Measurements from ENCODE around the gene ZNF341. TPM values are rescaled to one million over a fixed set of nuclear protein-coding genes. Genes with fewer than 3 reads are reported as not detected.

ZNF341 gene
- total and polyA plus RNA-seq, 9 of the 15 experiments (the other 6 are each of a cell fraction or from before 2014, with no cell fraction given), result 0.08 to 2.6 (median 1.0) TPM

- TF ChIP-seq, protein P1, sequence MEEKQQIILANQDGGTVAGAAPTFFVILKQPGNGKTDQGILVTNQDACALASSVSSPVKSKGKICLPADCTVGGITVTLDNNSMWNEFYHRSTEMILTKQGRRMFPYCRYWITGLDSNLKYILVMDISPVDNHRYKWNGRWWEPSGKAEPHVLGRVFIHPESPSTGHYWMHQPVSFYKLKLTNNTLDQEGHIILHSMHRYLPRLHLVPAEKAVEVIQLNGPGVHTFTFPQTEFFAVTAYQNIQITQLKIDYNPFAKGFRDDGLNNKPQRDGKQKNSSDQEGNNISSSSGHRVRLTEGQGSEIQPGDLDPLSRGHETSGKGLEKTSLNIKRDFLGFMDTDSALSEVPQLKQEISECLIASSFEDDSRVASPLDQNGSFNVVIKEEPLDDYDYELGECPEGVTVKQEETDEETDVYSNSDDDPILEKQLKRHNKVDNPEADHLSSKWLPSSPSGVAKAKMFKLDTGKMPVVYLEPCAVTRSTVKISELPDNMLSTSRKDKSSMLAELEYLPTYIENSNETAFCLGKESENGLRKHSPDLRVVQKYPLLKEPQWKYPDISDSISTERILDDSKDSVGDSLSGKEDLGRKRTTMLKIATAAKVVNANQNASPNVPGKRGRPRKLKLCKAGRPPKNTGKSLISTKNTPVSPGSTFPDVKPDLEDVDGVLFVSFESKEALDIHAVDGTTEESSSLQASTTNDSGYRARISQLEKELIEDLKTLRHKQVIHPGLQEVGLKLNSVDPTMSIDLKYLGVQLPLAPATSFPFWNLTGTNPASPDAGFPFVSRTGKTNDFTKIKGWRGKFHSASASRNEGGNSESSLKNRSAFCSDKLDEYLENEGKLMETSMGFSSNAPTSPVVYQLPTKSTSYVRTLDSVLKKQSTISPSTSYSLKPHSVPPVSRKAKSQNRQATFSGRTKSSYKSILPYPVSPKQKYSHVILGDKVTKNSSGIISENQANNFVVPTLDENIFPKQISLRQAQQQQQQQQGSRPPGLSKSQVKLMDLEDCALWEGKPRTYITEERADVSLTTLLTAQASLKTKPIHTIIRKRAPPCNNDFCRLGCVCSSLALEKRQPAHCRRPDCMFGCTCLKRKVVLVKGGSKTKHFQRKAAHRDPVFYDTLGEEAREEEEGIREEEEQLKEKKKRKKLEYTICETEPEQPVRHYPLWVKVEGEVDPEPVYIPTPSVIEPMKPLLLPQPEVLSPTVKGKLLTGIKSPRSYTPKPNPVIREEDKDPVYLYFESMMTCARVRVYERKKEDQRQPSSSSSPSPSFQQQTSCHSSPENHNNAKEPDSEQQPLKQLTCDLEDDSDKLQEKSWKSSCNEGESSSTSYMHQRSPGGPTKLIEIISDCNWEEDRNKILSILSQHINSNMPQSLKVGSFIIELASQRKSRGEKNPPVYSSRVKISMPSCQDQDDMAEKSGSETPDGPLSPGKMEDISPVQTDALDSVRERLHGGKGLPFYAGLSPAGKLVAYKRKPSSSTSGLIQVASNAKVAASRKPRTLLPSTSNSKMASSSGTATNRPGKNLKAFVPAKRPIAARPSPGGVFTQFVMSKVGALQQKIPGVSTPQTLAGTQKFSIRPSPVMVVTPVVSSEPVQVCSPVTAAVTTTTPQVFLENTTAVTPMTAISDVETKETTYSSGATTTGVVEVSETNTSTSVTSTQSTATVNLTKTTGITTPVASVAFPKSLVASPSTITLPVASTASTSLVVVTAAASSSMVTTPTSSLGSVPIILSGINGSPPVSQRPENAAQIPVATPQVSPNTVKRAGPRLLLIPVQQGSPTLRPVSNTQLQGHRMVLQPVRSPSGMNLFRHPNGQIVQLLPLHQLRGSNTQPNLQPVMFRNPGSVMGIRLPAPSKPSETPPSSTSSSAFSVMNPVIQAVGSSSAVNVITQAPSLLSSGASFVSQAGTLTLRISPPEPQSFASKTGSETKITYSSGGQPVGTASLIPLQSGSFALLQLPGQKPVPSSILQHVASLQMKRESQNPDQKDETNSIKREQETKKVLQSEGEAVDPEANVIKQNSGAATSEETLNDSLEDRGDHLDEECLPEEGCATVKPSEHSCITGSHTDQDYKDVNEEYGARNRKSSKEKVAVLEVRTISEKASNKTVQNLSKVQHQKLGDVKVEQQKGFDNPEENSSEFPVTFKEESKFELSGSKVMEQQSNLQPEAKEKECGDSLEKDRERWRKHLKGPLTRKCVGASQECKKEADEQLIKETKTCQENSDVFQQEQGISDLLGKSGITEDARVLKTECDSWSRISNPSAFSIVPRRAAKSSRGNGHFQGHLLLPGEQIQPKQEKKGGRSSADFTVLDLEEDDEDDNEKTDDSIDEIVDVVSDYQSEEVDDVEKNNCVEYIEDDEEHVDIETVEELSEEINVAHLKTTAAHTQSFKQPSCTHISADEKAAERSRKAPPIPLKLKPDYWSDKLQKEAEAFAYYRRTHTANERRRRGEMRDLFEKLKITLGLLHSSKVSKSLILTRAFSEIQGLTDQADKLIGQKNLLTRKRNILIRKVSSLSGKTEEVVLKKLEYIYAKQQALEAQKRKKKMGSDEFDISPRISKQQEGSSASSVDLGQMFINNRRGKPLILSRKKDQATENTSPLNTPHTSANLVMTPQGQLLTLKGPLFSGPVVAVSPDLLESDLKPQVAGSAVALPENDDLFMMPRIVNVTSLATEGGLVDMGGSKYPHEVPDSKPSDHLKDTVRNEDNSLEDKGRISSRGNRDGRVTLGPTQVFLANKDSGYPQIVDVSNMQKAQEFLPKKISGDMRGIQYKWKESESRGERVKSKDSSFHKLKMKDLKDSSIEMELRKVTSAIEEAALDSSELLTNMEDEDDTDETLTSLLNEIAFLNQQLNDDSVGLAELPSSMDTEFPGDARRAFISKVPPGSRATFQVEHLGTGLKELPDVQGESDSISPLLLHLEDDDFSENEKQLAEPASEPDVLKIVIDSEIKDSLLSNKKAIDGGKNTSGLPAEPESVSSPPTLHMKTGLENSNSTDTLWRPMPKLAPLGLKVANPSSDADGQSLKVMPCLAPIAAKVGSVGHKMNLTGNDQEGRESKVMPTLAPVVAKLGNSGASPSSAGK (IDR thresholded peaks at IDR 0.05), result no peak
- TF ChIP-seq, protein P2, sequence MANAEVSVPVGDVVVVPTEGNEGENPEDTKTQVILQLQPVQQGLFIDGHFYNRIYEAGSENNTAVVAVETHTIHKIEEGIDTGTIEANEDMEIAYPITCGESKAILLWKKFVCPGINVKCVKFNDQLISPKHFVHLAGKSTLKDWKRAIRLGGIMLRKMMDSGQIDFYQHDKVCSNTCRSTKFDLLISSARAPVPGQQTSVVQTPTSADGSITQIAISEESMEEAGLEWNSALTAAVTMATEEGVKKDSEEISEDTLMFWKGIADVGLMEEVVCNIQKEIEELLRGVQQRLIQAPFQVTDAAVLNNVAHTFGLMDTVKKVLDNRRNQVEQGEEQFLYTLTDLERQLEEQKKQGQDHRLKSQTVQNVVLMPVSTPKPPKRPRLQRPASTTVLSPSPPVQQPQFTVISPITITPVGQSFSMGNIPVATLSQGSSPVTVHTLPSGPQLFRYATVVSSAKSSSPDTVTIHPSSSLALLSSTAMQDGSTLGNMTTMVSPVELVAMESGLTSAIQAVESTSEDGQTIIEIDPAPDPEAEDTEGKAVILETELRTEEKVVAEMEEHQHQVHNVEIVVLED (CRISPR knock-in tag; IDR thresholded peaks at IDR 0.05), result no peak
Measured at GRCh38 chr20:33685328-33686099, 46.3 kb upstream of the ZNF341 start (continued).

Measured in K562 (cell line).